Small intestine (tissue), 7 donors: Measurements from ENCODE around the gene SAT1. TPM values are rescaled to one million over a fixed set of nuclear protein-coding genes. Genes with fewer than 3 reads are reported as not detected.
"Not testable (repeated sequence)": the region's sequence is repeated elsewhere in the genome, so short reads cannot be mapped to it uniquely, and the experiment has no call there.

Source experiments
- DNase-seq, 2 donors: peaks; one replicate each; pipeline versions ENCODE4 v3.0.0 to v3.0.0-alpha.2; 2013
- FAIRE-seq: peaks from 2 replicates; lab custom pipeline; 2012; peaks lifted over from hg19 to GRCh38; lab: Jason Lieb, UNC
- H3K27ac ChIP-seq, 3 donors: one replicate each; pipeline ENCODE4 v1.5.1; 2013; ENCODE audit warnings: low read length in 2 of 3, mild to moderate bottlenecking in 2 of 3, control low read depth in 1 of 3, inconsistent platforms in 1 of 3, low read depth in 1 of 3, moderate library complexity in 1 of 3
- H3K27me3 ChIP-seq, 3 donors: one replicate each; pipeline ENCODE4 v1.6.1; 2013; ENCODE audit warnings: low read length in 3 of 3, inconsistent platforms in 1 of 3; ENCODE audit not compliant: control insufficient read depth in 3 of 3, insufficient read depth in 3 of 3
- H3K36me3 ChIP-seq, 3 donors: one replicate each; pipeline ENCODE4 v1.6.1; 2013; ENCODE audit warnings: low read length in 3 of 3, inconsistent platforms in 1 of 3, low read depth in 1 of 3, mild to moderate bottlenecking in 1 of 3, moderate library complexity in 1 of 3; ENCODE audit not compliant: control insufficient read depth in 3 of 3, insufficient read depth in 2 of 3
- H3K4me1 ChIP-seq, 3 donors: one replicate each; pipeline ENCODE4 v1.6.1; 2013; ENCODE audit warnings: low read length in 2 of 3, inconsistent platforms in 1 of 3, low read depth in 1 of 3, mild to moderate bottlenecking in 1 of 3, moderate library complexity in 1 of 3; ENCODE audit not compliant: control insufficient read depth in 3 of 3, insufficient read depth in 2 of 3
- H3K4me3 ChIP-seq, 3 donors: one replicate each; pipeline ENCODE4 v1.5.1; 2013; ENCODE audit warnings: low read length in 3 of 3, control low read depth in 1 of 3, inconsistent platforms in 1 of 3, low read depth in 1 of 3, mild to moderate bottlenecking in 1 of 3, moderate library complexity in 1 of 3
- H3K9me3 ChIP-seq, 2 donors: one replicate each; pipeline ENCODE4 v1.6.1; 2013; ENCODE audit warnings: low read depth in 1 of 2, low read length in 1 of 2; ENCODE audit not compliant: control insufficient read depth in 2 of 2, insufficient read depth in 1 of 2
- WGBS, 3 donors: extraction: QIAGEN DNeasy Blood & Tissue Kit; methylation state at CpG; one replicate each; pipeline ENCODE4 v1.1.7; 2013; 5-methylcytosine and 5-hydroxymethylcytosine counted together
- polyA plus RNA-seq, 4 donors: library from polyadenylated mRNA; stranded (reverse) in 3 of 4; unstranded in 1 of 4; fragments of 200-250 nt in 3 of 4; fragments of 120-200 nt in 1 of 4; gene quantifications; one replicate each; pipeline versions ENCODE4 v1.2.1 to v1.2.3, GENCODE V29; 2013
- donor health status: healthy with polysubstance abuse.
- donor health status: control.
- donor health status: control.
- donor health status: Bipolar disorder and iron deficiency.
- donor health status: healthy.

The SAT1 gene
- polyA plus RNA-seq, 4 donors, result 412 to 1,273 (median 877) TPM

GRCh38 chrX:23743623-23743971 is 39.4 kb upstream of the SAT1 start:
- not testable (repeated sequence) for H3K36me3 ChIP-seq, DNase-seq, H3K9me3 ChIP-seq, H3K4me1 ChIP-seq, FAIRE-seq, H3K27me3 ChIP-seq
- Histone ChIP-seq H3K4me3 (peak overlapping the region in 1 of 3 donors; percentile 87), H3K27ac (peak overlapping the region in 2 of 3 donors; percentile 89 to 97)
- 55 to 77% (median 57%) methylated on average over 14 of the region's 14 CpGs for WGBS, 3 donors

- Histone ChIP-seq H3K4me3 (no peak overlapping the region), H3K9me3 (no peaks in the 10 kb centered on the region), H3K27me3 (no peaks in the 10 kb centered on the region), H3K4me1 (no peaks in the 10 kb centered on the region), H3K27ac (no peak overlapping the region), H3K36me3 (no peaks in the 10 kb centered on the region)
- FAIRE-seq (no peak), DNase-seq (no peak)
- WGBS, 3 donors, result 52 to 70% (median 57%) methylated on average over 3 of the region's 3 CpGs
These were observed 37.2 kb upstream of the SAT1 start for GRCh38 chrX:23745786-23746185.

- no peak overlapping the region for H3K27ac ChIP-seq
- no peak overlapping the region for H3K4me3 ChIP-seq
- DNase-seq, result no peak
- no peaks in the 10 kb centered on the region for H3K27me3 ChIP-seq
- no peaks in the 10 kb centered on the region for H3K36me3 ChIP-seq
- no peak for FAIRE-seq
- 86 to 93% (median 91%) methylated on average over 3 to 4 of the region's 4 CpGs for WGBS, 3 donors
- H3K9me3 ChIP-seq, result no peaks in the 10 kb centered on the region
- H3K4me1 ChIP-seq, result no peaks in the 10 kb centered on the region
These were observed 33.8 kb upstream of the SAT1 start for GRCh38 chrX:23749129-23749528.

- no peaks in the 10 kb centered on the region for H3K36me3 ChIP-seq
- no peaks in the 10 kb centered on the region for H3K27me3 ChIP-seq
- DNase-seq (no peak), FAIRE-seq (no peak)
- no peaks in the 10 kb centered on the region for H3K4me1 ChIP-seq
- WGBS, 3 donors, result 59 to 67% (median 65%) methylated on average over 2 of the region's 2 CpGs
- no peaks in the 10 kb centered on the region for H3K9me3 ChIP-seq
- no peak overlapping the region for H3K27ac ChIP-seq
- no peak overlapping the region for H3K4me3 ChIP-seq
These were observed 33.4 kb upstream of the SAT1 start for GRCh38 chrX:23749576-23749975.

- no peak for DNase-seq
- Histone ChIP-seq H3K9me3 (no peaks in the 10 kb centered on the region), H3K36me3 (no peaks in the 10 kb centered on the region), H3K27me3 (no peaks in the 10 kb centered on the region), H3K4me3 (no peak overlapping the region), H3K4me1 (no peaks in the 10 kb centered on the region), H3K27ac (no peak overlapping the region)
- no peak for FAIRE-seq
- 73 to 82% (median 81%) methylated on average over 2 of the region's 2 CpGs for WGBS, 3 donors
These were observed 30.1 kb upstream of the SAT1 start for GRCh38 chrX:23752740-23753415.

GRCh38 chrX:23754664-23755063 is 28.3 kb upstream of the SAT1 start:
- WGBS, 3 donors, result 35 to 67% (median 38%) methylated on average over 1 of the region's 1 CpG
- Histone ChIP-seq H3K4me3 (no peak overlapping the region), H3K27ac (no peak overlapping the region), H3K27me3 (no peaks in the 10 kb centered on the region), H3K36me3 (no peaks in the 10 kb centered on the region), H3K4me1 (no peaks in the 10 kb centered on the region), H3K9me3 (no peaks in the 10 kb centered on the region)
- FAIRE-seq (no peak), DNase-seq (no peak)

GRCh38 chrX:23756165-23756564 is 26.8 kb upstream of the SAT1 start:
- Histone ChIP-seq H3K9me3 (no peaks in the 10 kb centered on the region), H3K27me3 (no peaks in the 10 kb centered on the region), H3K4me1 (no peaks in the 10 kb centered on the region), H3K27ac (no peak overlapping the region), H3K36me3 (no peaks in the 10 kb centered on the region), H3K4me3 (no peak overlapping the region)
- WGBS, 3 donors, result 0 to 1% (median 0%) methylated on average over 4 of the region's 4 CpGs
- DNase-seq, result peak; percentile 65 to 75
- no peak for FAIRE-seq

- WGBS, 3 donors, result 70 to 80% (median 77%) methylated on average over 2 of the region's 2 CpGs
- H3K4me3 ChIP-seq, result no peak overlapping the region
- FAIRE-seq (no peak), DNase-seq (no peak)
- H3K36me3 ChIP-seq, result no peaks in the 10 kb centered on the region
- no peaks in the 10 kb centered on the region for H3K27me3 ChIP-seq
- no peaks in the 10 kb centered on the region for H3K9me3 ChIP-seq
- H3K27ac ChIP-seq, result no peak overlapping the region
- H3K4me1 ChIP-seq, result peaks cover 0 to 2% (median 0%) of the 10 kb centered on the region in 3 donors
These were observed 23.2 kb upstream of the SAT1 start for GRCh38 chrX:23759821-23760220.
